ENCODE results near the gene LRRC34. TPM values are rescaled to one million over a fixed set of nuclear protein-coding genes. Genes with fewer than 3 reads are reported as not detected.

LRRC34 gene
- total and polyA plus RNA-seq, 4 experiments from 2014 or later, result 0.33 to 0.98 (median 0.42) TPM

DNA sequence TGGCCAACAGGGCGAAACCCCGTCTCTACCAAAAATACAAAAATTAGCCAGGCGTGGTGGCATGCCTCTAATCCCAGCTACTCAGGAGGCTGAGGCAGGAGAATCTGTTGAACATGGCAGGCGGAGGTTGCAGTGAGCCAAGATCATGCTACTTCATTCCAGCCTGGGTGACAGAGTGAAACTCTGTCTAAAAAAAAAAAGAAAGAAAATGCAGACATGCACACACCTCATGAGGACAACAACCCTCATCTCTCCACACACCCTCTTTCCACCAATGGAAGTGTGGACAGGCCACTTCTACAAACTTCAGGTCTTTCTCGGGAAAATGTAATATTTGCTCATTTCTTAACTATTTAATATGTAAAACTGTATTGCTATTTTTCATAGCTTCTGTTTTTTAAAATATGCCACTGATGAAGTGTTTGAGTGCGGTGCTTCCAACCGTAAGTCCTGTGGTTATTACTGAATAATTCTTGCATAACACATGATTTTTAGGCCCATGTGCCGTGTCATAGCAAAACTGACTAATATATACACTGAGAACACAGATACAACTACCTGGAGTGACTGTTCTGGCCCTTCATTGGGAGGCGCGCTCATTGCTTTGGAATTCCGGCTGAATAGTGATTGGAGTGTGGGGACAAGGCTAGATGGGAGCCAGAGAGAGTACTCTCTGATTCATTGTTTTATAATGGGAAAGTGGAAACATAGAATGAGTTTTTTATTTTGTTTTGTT, 33.9 kb upstream of the LRRC34 start:
- Mint-ChIP-seq H3K4me3 (no peak overlapping the region), H3K4me1 (no peaks in the 10 kb centered on the region), H3K9me3 (no peaks in the 10 kb centered on the region), H3K27me3 (peaks cover 1 to 9% of the 10 kb centered on the region in 2 donors), H3K27ac (no peak overlapping the region), H3K36me3 (no peaks in the 10 kb centered on the region)
- Histone ChIP-seq H3K27ac (ENCODE audit: low read depth, low read length) (no peak overlapping the region), H3K4me3 (ENCODE audit: low read length in 2 of 2) (no peak overlapping the region), H3K9me3 (ENCODE audit: control insufficient read depth in 1 of 2, low read length in 2 of 2) (no peaks in the 10 kb centered on the region), H3K4me1 (ENCODE audit: insufficient read depth, low read length) (no peaks in the 10 kb centered on the region), H3K36me3 (ENCODE audit: insufficient read depth, low read length) (no peaks in the 10 kb centered on the region), H3K27me3 (ENCODE audit: insufficient read depth, low read length) (no peaks in the 10 kb centered on the region)
- ChIA-PET POLR2A (ENCODE audit: partially characterized antibody) (no interaction called here), CTCF (ENCODE audit: partially characterized antibody) (no interaction called here)
- no peak for DNase-seq
- intact Hi-C loops (cut with micrococcal nuclease), result no loop called here

DNA sequence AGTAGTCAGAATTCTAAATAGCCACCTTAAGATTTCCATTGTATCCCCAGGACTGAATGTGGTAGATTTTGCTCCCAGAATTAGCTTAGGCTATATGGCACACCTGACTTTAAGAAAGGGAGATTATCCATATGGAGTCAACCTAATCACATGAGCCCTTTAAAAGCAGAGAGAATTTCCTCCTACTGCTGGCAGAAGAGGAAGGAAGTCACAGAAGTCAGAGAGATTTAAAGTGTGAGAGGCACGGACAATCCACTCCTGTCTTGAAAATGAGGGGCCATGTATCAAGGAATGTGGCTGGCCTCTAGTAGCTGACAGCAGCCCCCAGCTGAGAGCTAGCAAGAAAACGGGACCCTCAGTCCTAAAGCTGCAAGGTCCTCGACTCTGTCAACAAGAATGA, 30.3 kb upstream of the LRRC34 start:
- POLR2A ChIA-PET (ENCODE audit: partially characterized antibody), result no interaction called here
- Mint-ChIP-seq H3K27ac (no peak overlapping the region), H3K27me3 (peaks cover 8% of the 10 kb centered on the region in 2 donors), H3K4me3 (no peak overlapping the region), H3K9me3 (no peaks in the 10 kb centered on the region), H3K36me3 (no peaks in the 10 kb centered on the region), H3K4me1 (no peaks in the 10 kb centered on the region)
- Histone ChIP-seq H3K36me3 (ENCODE audit: insufficient read depth, low read length) (no peaks in the 10 kb centered on the region), H3K9me3 (ENCODE audit: control insufficient read depth in 1 of 2, low read length in 2 of 2) (no peaks in the 10 kb centered on the region), H3K27ac (ENCODE audit: low read depth, low read length) (no peak overlapping the region), H3K27me3 (ENCODE audit: insufficient read depth, low read length) (no peaks in the 10 kb centered on the region), H3K4me3 (ENCODE audit: low read length in 2 of 2) (no peak overlapping the region), H3K4me1 (ENCODE audit: insufficient read depth, low read length) (no peaks in the 10 kb centered on the region)
- no peak for DNase-seq
- intact Hi-C loops (cut with micrococcal nuclease), result no loop called here
- CTCF ChIA-PET (ENCODE audit: partially characterized antibody), result no interaction called here

DNA sequence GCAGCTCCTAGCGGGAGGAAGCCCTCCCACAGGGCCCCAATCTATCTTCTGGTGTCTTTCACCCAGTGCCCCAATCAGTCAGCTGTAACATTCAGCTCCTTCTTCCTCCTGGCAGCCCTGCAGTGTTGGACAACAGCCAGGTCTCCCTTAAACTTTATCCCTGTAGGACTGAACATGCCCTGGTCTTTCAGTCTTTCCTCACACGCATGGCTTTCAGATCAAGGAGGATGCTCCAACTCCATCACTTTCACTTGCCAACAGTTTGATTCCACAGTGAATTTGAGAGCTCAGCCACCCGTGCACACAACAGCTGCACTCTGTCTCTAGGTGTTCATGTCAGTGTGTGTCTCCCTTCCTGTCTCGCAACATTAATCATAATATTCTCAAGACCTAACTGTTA, 28.5 kb upstream of the LRRC34 start:
- no peak for DNase-seq
- H3K36me3 ChIP-seq (ENCODE audit: insufficient read depth, low read length), result no peaks in the 10 kb centered on the region
- no peaks in the 10 kb centered on the region for H3K36me3 Mint-ChIP-seq
- no peaks in the 10 kb centered on the region for H3K4me1 ChIP-seq (ENCODE audit: insufficient read depth, low read length)
- H3K27me3 ChIP-seq (ENCODE audit: insufficient read depth, low read length), result no peaks in the 10 kb centered on the region
- no peak overlapping the region for H3K27ac ChIP-seq (ENCODE audit: low read depth, low read length)
- intact Hi-C loops (cut with micrococcal nuclease), result no loop called here
- no peaks in the 10 kb centered on the region for H3K4me1 Mint-ChIP-seq
- no peak overlapping the region for H3K4me3 Mint-ChIP-seq
- POLR2A ChIA-PET (ENCODE audit: partially characterized antibody), result no interaction called here
- H3K27ac Mint-ChIP-seq, result no peak overlapping the region
- CTCF ChIA-PET (ENCODE audit: partially characterized antibody), result no interaction called here
- peaks cover 9% of the 10 kb centered on the region in 2 donors for H3K27me3 Mint-ChIP-seq
- no peaks in the 10 kb centered on the region for H3K9me3 ChIP-seq (ENCODE audit: control insufficient read depth in 1 of 2, low read length in 2 of 2)
- H3K4me3 ChIP-seq (ENCODE audit: low read length in 2 of 2), result no peak overlapping the region
- H3K9me3 Mint-ChIP-seq, result no peaks in the 10 kb centered on the region

DNA sequence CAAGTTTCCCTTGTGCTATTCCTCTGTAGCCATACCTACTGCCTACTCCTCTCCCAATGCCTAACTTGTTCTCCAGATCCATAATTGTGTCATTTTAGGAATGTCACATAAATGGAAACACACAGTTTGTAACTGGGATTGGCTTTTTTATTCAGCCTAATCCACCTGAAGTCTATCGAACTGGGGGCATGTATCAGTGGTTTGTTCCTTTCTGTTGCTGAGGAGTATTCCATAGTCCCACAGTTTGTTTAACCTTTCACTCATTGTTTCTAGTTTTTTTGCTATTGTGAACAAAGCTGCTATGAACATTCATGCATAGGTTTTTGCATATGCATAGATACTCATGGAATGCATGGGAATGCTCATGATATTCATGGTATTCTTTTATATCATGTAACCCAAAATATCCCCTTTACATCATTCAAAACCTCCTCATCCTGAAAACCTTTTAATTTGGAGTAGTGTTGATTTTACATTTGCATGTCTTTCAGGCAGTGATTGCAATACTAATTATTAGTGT, 25.9 kb upstream of the LRRC34 start:
- H3K36me3 ChIP-seq (ENCODE audit: insufficient read depth, low read length), result no peaks in the 10 kb centered on the region
- H3K4me3 ChIP-seq (ENCODE audit: low read length in 2 of 2), result no peak overlapping the region
- no peaks in the 10 kb centered on the region for H3K27me3 ChIP-seq (ENCODE audit: insufficient read depth, low read length)
- no peak overlapping the region for H3K4me3 Mint-ChIP-seq
- no peaks in the 10 kb centered on the region for H3K36me3 Mint-ChIP-seq
- CTCF ChIA-PET (ENCODE audit: partially characterized antibody), result interaction anchor here (1.4 kb wide), 1 partner anchor 76 kb away, joined by 3 read pairs; no protein-coding TSS in a partner anchor
- no peaks in the 10 kb centered on the region for H3K9me3 Mint-ChIP-seq
- H3K27ac ChIP-seq (ENCODE audit: low read depth, low read length), result no peak overlapping the region
- H3K4me1 Mint-ChIP-seq, result no peaks in the 10 kb centered on the region
- no peak for DNase-seq
- intact Hi-C loops (cut with micrococcal nuclease), result no loop called here
- H3K4me1 ChIP-seq (ENCODE audit: insufficient read depth, low read length), result no peaks in the 10 kb centered on the region
- peaks cover 7 to 9% of the 10 kb centered on the region in 2 donors for H3K27me3 Mint-ChIP-seq
- H3K9me3 ChIP-seq (ENCODE audit: control insufficient read depth in 1 of 2, low read length in 2 of 2), result no peaks in the 10 kb centered on the region
- H3K27ac Mint-ChIP-seq, result no peak overlapping the region
- POLR2A ChIA-PET (ENCODE audit: partially characterized antibody), result no interaction called here

DNA sequence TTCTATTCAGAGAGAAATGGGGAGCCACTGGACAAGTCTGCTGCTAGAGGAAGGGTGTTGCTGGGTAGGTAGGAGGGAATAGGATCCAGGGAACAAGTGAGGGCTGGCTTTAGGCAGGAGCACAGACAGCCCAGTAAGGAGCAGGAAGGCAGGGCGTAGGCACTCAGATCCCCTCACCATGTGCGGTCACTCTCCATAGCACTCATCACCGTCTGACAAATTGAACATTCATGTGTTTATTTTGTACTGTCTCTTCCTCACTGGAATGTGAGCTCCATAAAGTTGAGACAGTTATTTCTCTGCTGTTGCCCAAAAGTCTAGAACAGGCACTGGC, 24.2 kb upstream of the LRRC34 start:
- H3K4me3 ChIP-seq (ENCODE audit: low read length in 2 of 2), result no peak overlapping the region
- Mint-ChIP-seq H3K36me3 (no peaks in the 10 kb centered on the region), H3K9me3 (no peaks in the 10 kb centered on the region), H3K4me3 (no peak overlapping the region), H3K27ac (no peak overlapping the region), H3K27me3 (peaks cover 7 to 14% of the 10 kb centered on the region in 2 donors), H3K4me1 (no peaks in the 10 kb centered on the region)
- H3K27me3 ChIP-seq (ENCODE audit: insufficient read depth, low read length), result no peaks in the 10 kb centered on the region
- H3K9me3 ChIP-seq (ENCODE audit: control insufficient read depth in 1 of 2, low read length in 2 of 2), result no peaks in the 10 kb centered on the region
- ChIA-PET CTCF (ENCODE audit: partially characterized antibody) (no interaction called here), POLR2A (ENCODE audit: partially characterized antibody) (no interaction called here)
- no peaks in the 10 kb centered on the region for H3K36me3 ChIP-seq (ENCODE audit: insufficient read depth, low read length)
- no peak for DNase-seq
- H3K27ac ChIP-seq (ENCODE audit: low read depth, low read length), result no peak overlapping the region
- intact Hi-C loops (cut with micrococcal nuclease), result no loop called here
- H3K4me1 ChIP-seq (ENCODE audit: insufficient read depth, low read length), result no peaks in the 10 kb centered on the region

DNA sequence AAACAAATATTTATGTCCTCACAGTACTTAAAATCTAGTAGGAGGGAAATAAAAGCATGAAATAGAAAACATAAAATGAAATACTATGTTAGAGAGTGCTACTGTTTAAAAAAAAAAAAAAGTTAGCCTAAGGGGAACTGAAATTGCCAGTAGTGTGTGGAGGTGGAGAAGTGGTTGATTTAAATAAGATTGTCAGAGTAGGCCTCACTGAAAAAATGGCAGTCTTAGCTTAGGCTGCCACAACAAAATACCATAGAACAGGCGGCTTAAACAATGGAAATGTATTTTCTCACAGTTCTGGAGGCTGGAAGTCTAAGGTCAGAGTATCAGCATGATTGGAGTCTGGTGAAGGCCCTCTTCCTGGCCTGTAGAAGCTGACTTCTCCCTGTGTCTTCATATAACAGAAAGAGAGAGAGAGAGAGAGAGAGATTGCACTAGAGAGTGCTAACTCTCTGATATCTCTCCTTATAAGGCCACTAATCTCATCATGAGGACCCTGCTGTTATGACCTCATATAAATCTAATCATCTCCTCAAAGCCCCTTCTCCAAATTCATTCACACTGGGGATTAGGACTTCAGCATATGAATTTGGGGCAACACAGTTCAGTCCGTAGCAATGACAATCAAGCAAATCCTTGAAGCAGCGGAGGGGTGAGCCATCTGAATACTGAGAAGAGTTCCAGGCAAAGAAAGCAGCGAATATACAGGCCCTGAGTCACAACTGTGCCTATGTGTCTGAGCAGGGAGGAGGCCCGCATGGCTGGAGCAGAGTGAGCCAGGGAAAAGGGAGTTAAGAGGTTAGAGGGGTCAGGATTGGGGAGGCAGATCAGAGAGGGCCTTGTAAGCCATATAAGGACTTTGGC, 23.6 kb upstream of the LRRC34 start:
- POLR2A ChIA-PET (ENCODE audit: partially characterized antibody), result no interaction called here
- Histone ChIP-seq H3K9me3 (ENCODE audit: control insufficient read depth in 1 of 2, low read length in 2 of 2) (no peaks in the 10 kb centered on the region), H3K4me3 (ENCODE audit: low read length in 2 of 2) (no peak overlapping the region), H3K4me1 (ENCODE audit: insufficient read depth, low read length) (no peaks in the 10 kb centered on the region), H3K27me3 (ENCODE audit: insufficient read depth, low read length) (no peaks in the 10 kb centered on the region), H3K27ac (ENCODE audit: low read depth, low read length) (no peak overlapping the region), H3K36me3 (ENCODE audit: insufficient read depth, low read length) (no peaks in the 10 kb centered on the region)
- Mint-ChIP-seq H3K9me3 (no peaks in the 10 kb centered on the region), H3K4me1 (no peaks in the 10 kb centered on the region), H3K36me3 (no peaks in the 10 kb centered on the region), H3K27ac (no peak overlapping the region), H3K4me3 (no peak overlapping the region), H3K27me3 (peaks cover 7 to 14% of the 10 kb centered on the region in 2 donors)
- no peak for DNase-seq
- intact Hi-C loops (cut with micrococcal nuclease), result no loop called here
- CTCF ChIA-PET (ENCODE audit: partially characterized antibody), result no interaction called here

DNA sequence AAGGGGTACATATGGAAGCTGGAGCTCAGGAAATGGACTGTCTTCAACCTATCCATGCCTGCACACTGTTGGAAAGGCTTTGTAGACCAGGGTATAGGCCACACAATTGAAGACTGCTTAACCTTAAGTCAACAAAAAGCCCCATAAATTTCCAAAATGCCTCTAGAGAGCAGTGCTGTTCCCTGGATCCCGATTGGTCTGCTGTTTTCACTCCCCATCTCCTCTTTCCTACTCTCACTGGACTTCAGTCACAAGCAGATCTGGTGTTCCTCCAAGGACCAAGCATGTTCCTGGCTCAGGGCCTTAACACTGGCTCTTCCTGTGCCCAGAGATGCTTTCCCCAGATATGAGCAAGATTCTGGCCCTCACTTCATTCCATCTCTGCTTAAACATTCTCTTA, 22.8 kb upstream of the LRRC34 start:
- Mint-ChIP-seq H3K4me3 (no peak overlapping the region), H3K36me3 (no peaks in the 10 kb centered on the region), H3K4me1 (no peaks in the 10 kb centered on the region), H3K27me3 (peaks cover 9 to 11% of the 10 kb centered on the region in 2 donors), H3K9me3 (no peaks in the 10 kb centered on the region), H3K27ac (no peak overlapping the region)
- H3K36me3 ChIP-seq (ENCODE audit: insufficient read depth, low read length), result no peaks in the 10 kb centered on the region
- ChIA-PET CTCF (ENCODE audit: partially characterized antibody) (no interaction called here), POLR2A (ENCODE audit: partially characterized antibody) (no interaction called here)
- H3K27me3 ChIP-seq (ENCODE audit: insufficient read depth, low read length), result no peaks in the 10 kb centered on the region
- H3K4me3 ChIP-seq (ENCODE audit: low read length in 2 of 2), result no peak overlapping the region
- intact Hi-C loops (cut with micrococcal nuclease), result no loop called here
- H3K9me3 ChIP-seq (ENCODE audit: control insufficient read depth in 1 of 2, low read length in 2 of 2), result no peaks in the 10 kb centered on the region
- H3K27ac ChIP-seq (ENCODE audit: low read depth, low read length), result no peak overlapping the region
- DNase-seq, result no peak
- H3K4me1 ChIP-seq (ENCODE audit: insufficient read depth, low read length), result no peaks in the 10 kb centered on the region

Measured in CD4-positive, alpha-beta memory T cell (primary cell).